Gastrocnemius medialis (tissue), 4 donors: ENCODE results near the gene ALOX15.
"Not testable (repeated sequence)": the region's sequence is repeated elsewhere in the genome, so short reads cannot be mapped to it uniquely, and the experiment has no call there.

ENCODE experiments used
- CTCF ChIP-seq, 5 experiments: fragments of 450-650 bp in 3 of 5; fragments of 200-600 bp in 2 of 5; sonication (generic) in 2 of 5; IDR thresholded peaks in 4 of 5; conservative IDR thresholded peaks in 1 of 5; 1 replicate in 4 of 5; 2 replicates in 1 of 5; pipeline ENCODE4 v1.5.1; 2016 to 2019; ENCODE audit warnings: antibody characterized with exemption in 5 of 5, mild to moderate bottlenecking in 3 of 5, moderate library complexity in 3 of 5
- POLR2A ChIP-seq, 2 donors: fragments of 450-650 bp; IDR thresholded peaks; one replicate each; pipeline ENCODE4 v1.6.1; 2017; ENCODE audit warnings: antibody characterized with exemption in 2 of 2, mild to moderate bottlenecking in 2 of 2, moderate library complexity in 2 of 2

GRCh38 chr17:4604736-4605135 is 36.7 kb downstream of the ALOX15 start:
- TF ChIP-seq CTCF (IDR thresholded peaks at IDR 0.05 in 4 of 5, conservative IDR thresholded peaks at IDR 0.05 in 1 of 5); POLR2A (IDR thresholded peaks at IDR 0.05): not testable (repeated sequence)
